Neural progenitor cell (in vitro differentiated cells): ENCODE results near the gene ASTN1.

Source experiments
- EZH2 ChIP-seq: fragments of 200-600 bp; sonication (generic); IDR thresholded peaks from 2 replicates; pipeline ENCODE4 v1.6.1; 2017; ENCODE audit warnings: antibody characterized with exemption, mild to moderate bottlenecking, moderate library complexity
- TF ChIP-seq, protein P1 (sequence below): fragments of 200-600 bp; sonication (generic); IDR thresholded peaks from 2 replicates; pipeline ENCODE4 v1.5.1; 2017; ENCODE audit warnings: antibody characterized with exemption, mild to moderate bottlenecking

DNA sequence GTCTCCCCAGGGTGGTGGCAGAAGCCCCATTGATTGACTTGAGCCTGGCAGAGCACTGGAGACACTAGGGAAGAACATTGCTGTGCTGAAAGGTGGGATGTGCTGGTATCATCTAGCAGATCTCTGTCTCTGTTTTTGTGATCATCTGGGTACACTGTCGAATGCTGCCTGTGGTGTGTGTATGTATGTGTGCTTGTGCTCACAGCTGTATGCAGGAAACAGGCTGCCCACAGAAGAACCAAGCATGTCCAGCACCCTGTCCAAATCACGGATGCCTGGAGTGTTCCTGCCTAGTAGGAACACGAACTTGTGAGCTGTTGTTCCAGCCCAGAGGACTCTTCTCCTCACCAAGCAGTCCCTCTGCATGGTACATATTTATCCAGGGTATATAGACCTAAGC lies 7.8 kb upstream of the ASTN1 start:
- TF ChIP-seq EZH2: no peak
- TF ChIP-seq, protein P1, sequence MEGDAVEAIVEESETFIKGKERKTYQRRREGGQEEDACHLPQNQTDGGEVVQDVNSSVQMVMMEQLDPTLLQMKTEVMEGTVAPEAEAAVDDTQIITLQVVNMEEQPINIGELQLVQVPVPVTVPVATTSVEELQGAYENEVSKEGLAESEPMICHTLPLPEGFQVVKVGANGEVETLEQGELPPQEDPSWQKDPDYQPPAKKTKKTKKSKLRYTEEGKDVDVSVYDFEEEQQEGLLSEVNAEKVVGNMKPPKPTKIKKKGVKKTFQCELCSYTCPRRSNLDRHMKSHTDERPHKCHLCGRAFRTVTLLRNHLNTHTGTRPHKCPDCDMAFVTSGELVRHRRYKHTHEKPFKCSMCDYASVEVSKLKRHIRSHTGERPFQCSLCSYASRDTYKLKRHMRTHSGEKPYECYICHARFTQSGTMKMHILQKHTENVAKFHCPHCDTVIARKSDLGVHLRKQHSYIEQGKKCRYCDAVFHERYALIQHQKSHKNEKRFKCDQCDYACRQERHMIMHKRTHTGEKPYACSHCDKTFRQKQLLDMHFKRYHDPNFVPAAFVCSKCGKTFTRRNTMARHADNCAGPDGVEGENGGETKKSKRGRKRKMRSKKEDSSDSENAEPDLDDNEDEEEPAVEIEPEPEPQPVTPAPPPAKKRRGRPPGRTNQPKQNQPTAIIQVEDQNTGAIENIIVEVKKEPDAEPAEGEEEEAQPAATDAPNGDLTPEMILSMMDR: no peak
